HepG2 (cell line): ENCODE results near the gene NPB. TPM values are rescaled to one million over a fixed set of nuclear protein-coding genes. Genes with fewer than 3 reads are reported as not detected.
A peak's percentile ranks its signal among the peaks of the same experiment; 100 is the strongest.

Experiments used
- ARNT2 ChIP-seq: sonication (generic); formaldehyde crosslinking; IDR thresholded peaks from 2 replicates; pipeline ENCODE4 v1.8.0; 2022; ENCODE audit warnings: mild to moderate bottlenecking, low read depth, missing genetic modification reagents, moderate library complexity
- BRF2 ChIP-seq: sonication (generic); formaldehyde crosslinking; IDR thresholded peaks from 2 replicates; pipeline ENCODE4 v1.8.1; 2022; ENCODE audit warnings: mild to moderate bottlenecking, missing genetic modification reagents
- CEBPB ChIP-seq: IDR thresholded peaks from 2 replicates; pipeline ENCODE4 v1.6.1; 2011; ENCODE audit warnings: low read depth, low read length, improper control_type of control experiment, borderline replicate concordance
- JUN ChIP-seq: sonication (generic); formaldehyde crosslinking; IDR thresholded peaks from 2 replicates; pipeline ENCODE4 v1.4.0; 2020; ENCODE audit warnings: mild to moderate bottlenecking, missing genetic modification reagents
- NONO ChIP-seq, 2 experiments: fragments of 450-650 bp in 1 of 2; sonication (generic) in 1 of 2; formaldehyde crosslinking in 1 of 2; IDR thresholded peaks in 1 of 2; conservative IDR thresholded peaks in 1 of 2; 2 replicates each; pipeline versions ENCODE4 v1.6.1 to v1.8.0; 2017 to 2022; ENCODE audit warnings: mild to moderate bottlenecking in 1 of 2, missing genetic modification reagents in 1 of 2, moderate library complexity in 1 of 2
- POLR2A ChIP-seq, 2 experiments: IDR thresholded peaks; 2 replicates each; pipeline ENCODE4 v1.6.1; 2011; ENCODE audit warnings: low read depth in 2 of 2, low read length in 2 of 2, mild to moderate bottlenecking in 1 of 2, moderate library complexity in 1 of 2; ENCODE audit not compliant: insufficient read depth in 1 of 2
- PRDM4 ChIP-seq: sonication (generic); formaldehyde crosslinking; IDR thresholded peaks from 2 replicates; pipeline ENCODE4 v1.9.0; 2021; ENCODE audit warnings: missing genetic modification reagents, borderline replicate concordance
- RORA ChIP-seq: sonication (generic); formaldehyde crosslinking; IDR thresholded peaks from 2 replicates; pipeline ENCODE4 v1.5.0; 2020; ENCODE audit warnings: mild to moderate bottlenecking, missing genetic modification reagents, moderate library complexity
- SMAD3 ChIP-seq: sonication (generic); formaldehyde crosslinking; IDR thresholded peaks from 2 replicates; pipeline ENCODE4 v1.4.0; 2020; ENCODE audit warnings: missing genetic modification reagents
- ZBTB4 ChIP-seq: sonication (generic); formaldehyde crosslinking; IDR thresholded peaks from 2 replicates; pipeline ENCODE4 v1.4.0; 2020; ENCODE audit warnings: missing genetic modification reagents, mild to moderate bottlenecking, borderline replicate concordance
- ZFP62 ChIP-seq: sonication (generic); formaldehyde crosslinking; IDR thresholded peaks from 2 replicates; pipeline ENCODE4 v1.4.0; 2020; ENCODE audit warnings: missing genetic modification reagents
- ZNF567 ChIP-seq: sonication (generic); formaldehyde crosslinking; IDR thresholded peaks from 2 replicates; pipeline ENCODE4 v1.8.1; 2023; ENCODE audit warnings: mild to moderate bottlenecking, missing genetic modification reagents, borderline replicate concordance
- ZNF597 ChIP-seq: sonication (generic); formaldehyde crosslinking; IDR thresholded peaks from 2 replicates; pipeline ENCODE4 v1.5.0; 2020; ENCODE audit warnings: missing genetic modification reagents
- ZNF747 ChIP-seq: sonication (generic); formaldehyde crosslinking; IDR thresholded peaks from 2 replicates; pipeline ENCODE4 v1.8.1; 2023; ENCODE audit warnings: missing genetic modification reagents, mild to moderate bottlenecking, borderline replicate concordance
- ZNF75D ChIP-seq: sonication (generic); formaldehyde crosslinking; IDR thresholded peaks from 2 replicates; pipeline ENCODE4 v1.8.1; 2023; ENCODE audit warnings: missing genetic modification reagents, mild to moderate bottlenecking, borderline replicate concordance
- polyA plus RNA-seq, 8 experiments: library from polyadenylated mRNA; depleted of rRNA in 3 of 8; stranded (reverse) in 7 of 8; unstranded in 1 of 8; fragments of >200 nt; fragmentation: Illumina TruSeq in 4 of 8; extraction: Trizol in 4 of 8; gene quantifications; 2 replicates each; pipeline versions ENCODE4 v1.2.1 to v1.2.3, GENCODE V29; 2011 to 2016; ENCODE audit warnings: low read depth in 4 of 8, missing spikeins in 1 of 8, mixed read lengths in 1 of 8; ENCODE audit not compliant: insufficient read depth in 1 of 8
- total RNA-seq, 5 experiments: library from RNA; depleted of rRNA; stranded (reverse); fragments of >200 nt; fragmentation: Illumina TruSeq; extraction: Trizol; gene quantifications; 2 replicates each; pipeline ENCODE4 v1.2.3, GENCODE V29; 2016; ENCODE audit warnings: low read depth in 1 of 5

The NPB gene
- total and polyA plus RNA-seq, 2 of the 13 experiments (the other 11 are each of a cell fraction or from before 2014, with no cell fraction given) = 0.11 to 0.93 TPM

GRCh38 chr17:81870131-81870980, 31.7 kb upstream of the NPB start (continued):
- TF ChIP-seq ZNF747 (CRISPR knock-in tag) (no peak), BRF2 (CRISPR knock-in tag) (peak; percentile 44), POLR2A (IDR thresholded peaks at IDR 0.05; ENCODE audit: insufficient read depth in 1 of 2, low read depth in 2 of 2, low read length in 2 of 2) (peak in 1 of 2 experiments; percentile 47; a peak in 1 of 4 replicates), ARNT2 (CRISPR knock-in tag) (0 out of 2 replicates have a peak, but pooled peaks have one; percentile 33), NONO (IDR thresholded peaks at IDR 0.05) (no peak), NONO (CRISPR knock-in tag; conservative IDR thresholded peaks at IDR 0.05) (peak; percentile 54; the same call in 1 of the 2 replicates), SMAD3 (no peak), CEBPB (no peak), ZNF75D (CRISPR knock-in tag) (no peak), JUN (no peak), ZNF597 (CRISPR knock-in tag) (no peak), PRDM4 (CRISPR knock-in tag) (no peak), ZBTB4 (CRISPR knock-in tag) (no peak), ZFP62 (no peak), RORA (CRISPR knock-in tag) (no peak), ZNF567 (CRISPR knock-in tag) (no peak)
